Colon (tissue), 2 donors: Measurements from ENCODE around the gene LRRC2.
A peak's percentile ranks its signal among the peaks of the same experiment; 100 is the strongest.
"Not testable (repeated sequence)": the region's sequence is repeated elsewhere in the genome, so short reads cannot be mapped to it uniquely, and the experiment has no call there.

Source experiments
- FAIRE-seq: peaks from 2 replicates; lab custom pipeline; 2012; peaks lifted over from hg19 to GRCh38; lab: Jason Lieb, UNC
- donor health status: control.
- donor health status: control.

The LRRC2 gene

DNA sequence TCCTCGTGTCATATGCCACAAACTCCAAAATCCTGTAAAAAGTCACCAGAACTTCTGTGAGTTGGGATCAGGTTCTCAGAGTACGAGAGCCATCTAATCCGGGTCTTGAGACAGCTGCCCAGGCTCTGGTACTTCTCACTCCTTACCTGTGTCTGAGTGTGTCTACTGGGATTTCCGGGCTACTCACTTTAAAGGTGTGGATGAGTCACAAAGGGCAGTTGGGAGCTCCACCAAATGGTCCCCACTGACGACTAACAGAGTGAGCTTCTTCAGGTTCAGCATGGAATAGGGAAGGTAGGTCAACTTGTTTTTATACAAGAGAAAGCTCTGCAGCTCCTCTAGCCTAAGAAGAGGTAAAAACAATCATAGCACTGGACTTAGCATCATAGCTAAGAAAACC lies 38.9 kb downstream of the LRRC2 start:
- no peak for FAIRE-seq

DNA sequence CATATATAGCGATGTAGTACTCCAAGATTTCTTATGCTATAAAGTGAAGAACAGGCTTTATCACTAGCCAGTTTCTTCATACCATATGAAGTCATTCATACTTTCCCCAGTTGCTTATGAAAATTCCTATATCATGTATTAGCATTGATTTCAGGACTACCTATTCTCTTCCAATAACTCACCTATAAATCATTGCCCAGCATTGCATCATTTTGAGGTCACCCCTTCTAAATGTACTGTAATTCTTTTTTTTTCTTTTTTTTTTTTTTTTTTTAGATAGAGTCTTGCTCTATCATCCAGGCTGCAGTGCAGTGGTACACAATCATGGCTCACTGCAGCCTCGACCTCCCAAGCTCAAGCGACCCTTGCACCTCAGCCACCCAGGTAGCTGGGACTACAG lies 41.3 kb downstream of the LRRC2 start:
- no peak for FAIRE-seq

DNA sequence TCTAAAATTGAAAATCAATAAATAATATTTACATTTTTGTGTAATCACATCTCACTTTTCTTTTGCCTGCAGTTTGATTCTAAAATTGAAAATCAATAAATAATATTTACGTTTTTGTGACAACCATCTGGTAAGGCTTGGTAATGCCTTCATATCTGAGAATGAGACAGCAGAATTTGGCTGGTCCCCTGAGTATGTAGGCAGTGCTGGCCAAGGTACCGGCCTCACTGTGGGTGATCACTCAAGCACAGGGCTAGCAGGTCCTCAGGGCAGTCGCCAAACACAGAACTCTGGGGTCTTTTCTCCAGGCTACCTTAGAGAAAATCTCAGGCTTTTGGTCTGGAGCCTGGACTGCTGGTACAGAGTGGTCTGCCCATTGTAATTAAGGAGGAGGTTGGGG lies 42.1 kb downstream of the LRRC2 start:
- FAIRE-seq, result no peak

DNA sequence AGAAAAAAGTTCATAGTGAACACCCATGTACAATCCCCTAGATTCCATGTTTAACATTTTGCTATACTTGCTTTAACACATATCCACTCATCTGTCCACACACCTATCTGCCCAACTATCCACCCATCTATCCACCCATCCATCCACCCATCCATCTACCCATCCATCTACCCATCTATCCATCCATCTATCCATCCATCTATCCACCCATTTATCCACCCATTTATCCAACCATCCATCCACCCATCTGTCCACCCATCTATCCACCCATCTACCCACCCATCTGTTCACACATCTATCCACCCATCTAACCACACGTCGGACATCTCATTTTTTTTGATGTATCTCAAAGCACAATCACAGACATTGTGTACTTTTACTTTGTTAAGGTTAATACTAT lies 42.5 kb downstream of the LRRC2 start:
- no peak for FAIRE-seq

DNA sequence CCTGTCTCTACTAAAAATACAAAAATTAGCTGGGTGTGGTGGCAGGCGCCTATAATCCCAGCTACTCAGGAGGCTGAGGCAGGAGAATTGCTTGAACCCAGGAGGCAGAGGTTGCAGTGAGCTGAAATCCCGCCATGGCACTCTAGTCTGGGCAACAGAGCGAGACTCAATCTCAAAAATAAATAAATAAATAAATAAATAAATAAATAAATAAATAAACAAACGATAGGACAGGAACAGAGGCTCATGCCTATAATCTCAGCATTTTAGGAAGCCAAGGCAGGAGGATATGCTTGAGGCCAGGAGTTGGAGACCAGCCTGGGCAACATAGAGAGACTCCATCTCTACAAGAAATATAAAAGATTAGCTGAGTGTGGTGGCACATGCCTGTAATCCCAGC lies 43.9 kb downstream of the LRRC2 start:
- FAIRE-seq, result not testable (repeated sequence)

GRCh38 chr3:46521096-46521495 lies 45.0 kb downstream of the LRRC2 start:
- no peak for FAIRE-seq

- no peak for FAIRE-seq
Measured at GRCh38 chr3:46520531-46520930, 45.6 kb downstream of the LRRC2 start.

- FAIRE-seq, result peak; percentile 98
Measured at GRCh38 chr3:46519952-46520351, 46.1 kb downstream of the LRRC2 start.

- FAIRE-seq, result no peak
Measured at GRCh38 chr3:46517784-46518181, 48.3 kb downstream of the LRRC2 start.

DNA sequence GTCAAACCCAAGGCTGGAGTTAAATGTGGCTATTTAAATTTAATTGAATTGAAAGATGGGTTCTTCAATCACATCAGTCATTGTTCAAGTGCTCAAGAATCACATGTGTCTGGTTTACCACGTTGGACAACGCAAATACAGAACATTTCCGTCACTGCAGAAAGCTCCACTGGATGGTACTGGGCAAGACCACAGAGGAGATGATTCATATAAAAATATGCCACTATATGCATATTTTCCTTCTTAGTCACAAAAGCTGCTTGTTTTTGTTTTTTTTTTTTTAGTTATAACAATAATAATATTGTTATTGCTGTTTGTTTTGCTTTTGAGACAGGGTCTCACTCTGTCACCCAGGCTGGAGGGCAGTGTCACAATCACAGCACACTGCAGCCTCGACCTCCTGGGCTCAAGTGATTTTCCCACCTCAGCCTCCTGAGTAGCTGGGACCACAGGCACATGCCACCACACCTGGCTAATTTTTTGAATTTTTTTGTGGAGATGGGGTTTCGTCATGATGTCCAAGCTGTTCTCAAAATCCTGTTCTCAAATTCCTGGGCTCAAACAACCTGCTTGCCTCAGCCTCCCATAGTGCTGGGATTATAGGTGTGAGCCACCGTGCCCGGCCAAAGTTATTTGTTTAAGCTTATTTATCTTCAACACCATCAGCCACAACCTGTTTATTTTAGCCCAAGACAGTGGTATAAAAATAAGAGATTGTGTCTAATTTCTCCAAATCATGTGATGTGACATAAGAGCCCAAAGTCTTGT lies 48.9 kb downstream of the LRRC2 start:
- FAIRE-seq, result no peak

GRCh38 chr3:46516521-46516920 lies 49.6 kb downstream of the LRRC2 start:
- no peak for FAIRE-seq

- FAIRE-seq, result no peak
Measured at GRCh38 chr3:46512191-46512749, 53.8 kb downstream of the LRRC2 start.

- no peak for FAIRE-seq
Measured at GRCh38 chr3:46509661-46510187, 56.4 kb downstream of the LRRC2 start.

GRCh38 chr3:46508850-46509591 lies 57.1 kb downstream of the LRRC2 start:
- FAIRE-seq, result no peak

DNA sequence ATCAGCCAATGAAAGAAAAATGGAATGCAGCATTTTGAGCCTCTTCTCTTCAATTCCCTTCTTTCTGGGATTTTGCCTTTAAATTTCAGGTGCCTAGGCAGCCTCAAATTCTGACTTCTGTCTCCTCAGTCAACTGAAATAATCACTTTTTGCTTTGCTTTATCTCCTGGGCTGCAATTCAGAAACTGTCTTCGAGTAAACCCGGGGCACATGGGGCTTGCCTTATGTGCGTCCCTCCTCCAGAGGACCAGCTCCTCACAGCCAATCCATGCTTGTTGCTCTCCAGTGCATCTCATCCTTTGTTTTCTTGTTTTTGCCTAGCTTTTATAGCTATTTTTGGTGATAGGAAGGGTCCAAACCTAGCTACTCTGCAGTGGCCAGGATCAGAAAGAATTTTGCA lies 59.6 kb downstream of the LRRC2 start:
- no peak for FAIRE-seq

DNA sequence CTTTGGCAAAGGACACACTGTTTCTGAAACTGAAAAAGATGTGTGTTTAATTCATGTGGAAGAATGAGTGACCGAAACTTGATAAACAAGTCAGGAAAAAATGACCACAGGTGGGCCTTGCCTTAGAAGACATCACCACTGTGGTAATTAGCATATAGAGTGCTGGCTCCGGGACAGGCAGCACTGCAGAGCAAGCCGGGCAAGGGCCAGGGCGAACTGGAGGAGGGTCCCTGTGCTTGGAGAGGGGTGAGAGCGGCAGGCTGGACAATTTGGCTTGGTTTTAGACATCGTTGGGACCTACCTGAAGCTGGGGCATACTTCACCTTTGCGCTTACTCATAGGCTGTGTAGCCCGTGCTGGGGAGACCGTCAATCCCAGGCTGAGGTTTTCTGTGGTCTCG lies 60.1 kb downstream of the LRRC2 start:
- no peak for FAIRE-seq

GRCh38 chr3:46504789-46505188 lies 61.3 kb downstream of the LRRC2 start:
- FAIRE-seq, result no peak

GRCh38 chr3:46503200-46503874 lies 62.8 kb downstream of the LRRC2 start:
- no peak for FAIRE-seq

GRCh38 chr3:46501702-46502101 lies 64.4 kb downstream of the LRRC2 start:
- no peak for FAIRE-seq

- FAIRE-seq, result no peak
Measured at GRCh38 chr3:46500656-46501635, 65.2 kb downstream of the LRRC2 start.

GRCh38 chr3:46498916-46499519 lies 67.1 kb downstream of the LRRC2 start:
- no peak for FAIRE-seq
